Measurements from ENCODE around the gene PKIB.

The PKIB gene

GRCh38 chr6:122621638-122622037 is 11.4 kb downstream of the PKIB start:
- Histone ChIP-seq H2BK15ac (replicated peaks; ENCODE audit: low read depth) (no peak overlapping the region), H3K27me3 (ENCODE audit: insufficient read depth, low read length, poor library complexity) (no peaks in the 10 kb centered on the region), H3K4me3 (ENCODE audit: low read length) (no peak overlapping the region), H3K56ac (ENCODE audit: low read length) (no peak overlapping the region), H3K27ac (ENCODE audit: low read depth, low read length) (no peak overlapping the region), H3K79me1 (ENCODE audit: low read length) (no peaks in the 10 kb centered on the region), H2BK5ac (ENCODE audit: low read length) (no peak overlapping the region), H3K79me2 (ENCODE audit: control insufficient read depth, insufficient read depth, low read length) (no peaks in the 10 kb centered on the region), H3K4me1 (ENCODE audit: control insufficient read depth, low read depth, low read length) (no peaks in the 10 kb centered on the region), H2BK120ac (ENCODE audit: low read depth, low read length) (no peak overlapping the region), H2AK5ac (ENCODE audit: low read length) (no peak overlapping the region), H3K4me2 (ENCODE audit: low read length) (no peak overlapping the region), H3K9ac (ENCODE audit: low read length) (no peak overlapping the region), H3K18ac (ENCODE audit: low read length) (no peak overlapping the region), H3K4ac (ENCODE audit: low read depth, low read length) (no peak overlapping the region), H4K8ac (ENCODE audit: low read depth, low read length) (no peak overlapping the region), H3K23ac (ENCODE audit: low read length) (no peak overlapping the region), H3K36me3 (ENCODE audit: control insufficient read depth, insufficient read depth, low read length) (no peaks in the 10 kb centered on the region), H4K5ac (ENCODE audit: low read length) (no peak overlapping the region)
- WGBS (ENCODE audit: extremely low coverage, insufficient coverage, low lambda C conversion rate), result 100% methylated on average over 1 of the region's 2 CpGs
- DNase-seq, result no peak

- Histone ChIP-seq H2BK5ac (ENCODE audit: low read length) (no peak overlapping the region), H2BK15ac (replicated peaks; ENCODE audit: low read depth) (no peak overlapping the region), H3K23ac (ENCODE audit: low read length) (no peak overlapping the region), H4K8ac (ENCODE audit: low read depth, low read length) (no peak overlapping the region), H3K36me3 (ENCODE audit: control insufficient read depth, insufficient read depth, low read length) (no peaks in the 10 kb centered on the region), H2AK5ac (ENCODE audit: low read length) (no peak overlapping the region), H3K4me1 (ENCODE audit: control insufficient read depth, low read depth, low read length) (no peaks in the 10 kb centered on the region), H3K4me3 (ENCODE audit: low read length) (no peak overlapping the region), H3K4ac (ENCODE audit: low read depth, low read length) (no peak overlapping the region), H4K5ac (ENCODE audit: low read length) (no peak overlapping the region), H3K27ac (ENCODE audit: low read depth, low read length) (no peak overlapping the region), H3K9ac (ENCODE audit: low read length) (no peak overlapping the region), H3K4me2 (ENCODE audit: low read length) (no peak overlapping the region), H3K56ac (ENCODE audit: low read length) (no peak overlapping the region), H2BK120ac (ENCODE audit: low read depth, low read length) (no peak overlapping the region), H3K79me2 (ENCODE audit: control insufficient read depth, insufficient read depth, low read length) (no peaks in the 10 kb centered on the region), H3K18ac (ENCODE audit: low read length) (no peak overlapping the region), H3K79me1 (ENCODE audit: low read length) (no peaks in the 10 kb centered on the region), H3K27me3 (ENCODE audit: insufficient read depth, low read length, poor library complexity) (no peaks in the 10 kb centered on the region)
- no peak for DNase-seq
- WGBS (ENCODE audit: extremely low coverage, insufficient coverage, low lambda C conversion rate), result no CpG with 5 or more reads among the region's 4 CpGs
Measured at GRCh38 chr6:122622479-122622878, 12.3 kb downstream of the PKIB start.

- Histone ChIP-seq H3K56ac (ENCODE audit: low read length) (no peak overlapping the region), H3K79me1 (ENCODE audit: low read length) (no peaks in the 10 kb centered on the region), H2AK5ac (ENCODE audit: low read length) (no peak overlapping the region)
Measured at GRCh38 chr6:122623279-122623678, 13.1 kb downstream of the PKIB start.

GRCh38 chr6:122624853-122625252 is 14.6 kb downstream of the PKIB start:
- no CpG with 5 or more reads among the region's 2 CpGs for WGBS (ENCODE audit: extremely low coverage, insufficient coverage, low lambda C conversion rate)
- no peak overlapping the region for H2BK5ac ChIP-seq (ENCODE audit: low read length)
- H2AK5ac ChIP-seq (ENCODE audit: low read length), result no peak overlapping the region
- no peak for DNase-seq
- H3K79me2 ChIP-seq (ENCODE audit: control insufficient read depth, insufficient read depth, low read length), result no peaks in the 10 kb centered on the region
- no peak overlapping the region for H4K8ac ChIP-seq (ENCODE audit: low read depth, low read length)
- H3K23ac ChIP-seq (ENCODE audit: low read length), result no peak overlapping the region
- H3K4me1 ChIP-seq (ENCODE audit: control insufficient read depth, low read depth, low read length), result no peaks in the 10 kb centered on the region
- H3K4me2 ChIP-seq (ENCODE audit: low read length), result no peak overlapping the region
- H3K4ac ChIP-seq (ENCODE audit: low read depth, low read length), result no peak overlapping the region
- H2BK15ac ChIP-seq (replicated peaks; ENCODE audit: low read depth), result no peak overlapping the region
- no peaks in the 10 kb centered on the region for H3K36me3 ChIP-seq (ENCODE audit: control insufficient read depth, insufficient read depth, low read length)
- H3K18ac ChIP-seq (ENCODE audit: low read length), result no peak overlapping the region
- H2BK120ac ChIP-seq (ENCODE audit: low read depth, low read length), result no peak overlapping the region
- no peak overlapping the region for H3K9ac ChIP-seq (ENCODE audit: low read length)
- H3K27ac ChIP-seq (ENCODE audit: low read depth, low read length), result no peak overlapping the region
- H3K79me1 ChIP-seq (ENCODE audit: low read length), result no peaks in the 10 kb centered on the region
- no peak overlapping the region for H3K4me3 ChIP-seq (ENCODE audit: low read length)
- H3K27me3 ChIP-seq (ENCODE audit: insufficient read depth, low read length, poor library complexity), result no peaks in the 10 kb centered on the region
- H4K5ac ChIP-seq (ENCODE audit: low read length), result no peak overlapping the region
- no peak overlapping the region for H3K56ac ChIP-seq (ENCODE audit: low read length)

More at GRCh38 chr6:122623279-122623678, 13.1 kb downstream of the PKIB start:
- no peak overlapping the region for H2BK5ac ChIP-seq (ENCODE audit: low read length)
- no peak overlapping the region for H2BK15ac ChIP-seq (replicated peaks; ENCODE audit: low read depth)
- H3K9ac ChIP-seq (ENCODE audit: low read length), result no peak overlapping the region
- no peaks in the 10 kb centered on the region for H3K79me2 ChIP-seq (ENCODE audit: control insufficient read depth, insufficient read depth, low read length)
- H3K23ac ChIP-seq (ENCODE audit: low read length), result no peak overlapping the region
- no peak overlapping the region for H2BK120ac ChIP-seq (ENCODE audit: low read depth, low read length)
- no peak overlapping the region for H3K4me2 ChIP-seq (ENCODE audit: low read length)
- no peak overlapping the region for H3K18ac ChIP-seq (ENCODE audit: low read length)
- DNase-seq, result no peak
- H3K4ac ChIP-seq (ENCODE audit: low read depth, low read length), result no peak overlapping the region
- H4K5ac ChIP-seq (ENCODE audit: low read length), result no peak overlapping the region
- H3K27ac ChIP-seq (ENCODE audit: low read depth, low read length), result no peak overlapping the region
- no peaks in the 10 kb centered on the region for H3K27me3 ChIP-seq (ENCODE audit: insufficient read depth, low read length, poor library complexity)
- H3K4me1 ChIP-seq (ENCODE audit: control insufficient read depth, low read depth, low read length), result no peaks in the 10 kb centered on the region
- H3K36me3 ChIP-seq (ENCODE audit: control insufficient read depth, insufficient read depth, low read length), result no peaks in the 10 kb centered on the region
- H3K4me3 ChIP-seq (ENCODE audit: low read length), result no peak overlapping the region
- no peak overlapping the region for H4K8ac ChIP-seq (ENCODE audit: low read depth, low read length)

GRCh38 chr6:122628714-122629113 is 18.5 kb downstream of the PKIB start:
- Histone ChIP-seq H2AK5ac (ENCODE audit: low read length) (no peak overlapping the region), H4K5ac (ENCODE audit: low read length) (no peak overlapping the region), H2BK15ac (replicated peaks; ENCODE audit: low read depth) (no peak overlapping the region), H3K18ac (ENCODE audit: low read length) (no peak overlapping the region), H3K4me2 (ENCODE audit: low read length) (no peak overlapping the region), H3K4me3 (ENCODE audit: low read length) (no peak overlapping the region), H3K36me3 (ENCODE audit: control insufficient read depth, insufficient read depth, low read length) (no peaks in the 10 kb centered on the region), H3K4ac (ENCODE audit: low read depth, low read length) (no peak overlapping the region), H3K4me1 (ENCODE audit: control insufficient read depth, low read depth, low read length) (no peaks in the 10 kb centered on the region), H4K8ac (ENCODE audit: low read depth, low read length) (no peak overlapping the region), H3K56ac (ENCODE audit: low read length) (no peak overlapping the region), H3K79me1 (ENCODE audit: low read length) (no peaks in the 10 kb centered on the region), H3K27me3 (ENCODE audit: insufficient read depth, low read length, poor library complexity) (no peaks in the 10 kb centered on the region), H2BK5ac (ENCODE audit: low read length) (no peak overlapping the region), H3K27ac (ENCODE audit: low read depth, low read length) (no peak overlapping the region), H3K9ac (ENCODE audit: low read length) (no peak overlapping the region), H3K23ac (ENCODE audit: low read length) (no peak overlapping the region), H3K79me2 (ENCODE audit: control insufficient read depth, insufficient read depth, low read length) (no peaks in the 10 kb centered on the region), H2BK120ac (ENCODE audit: low read depth, low read length) (no peak overlapping the region)
- no CpG with 5 or more reads among the region's 1 CpG for WGBS (ENCODE audit: extremely low coverage, insufficient coverage, low lambda C conversion rate)
- no peak for DNase-seq

- Histone ChIP-seq H3K9ac (ENCODE audit: low read length) (no peak overlapping the region), H3K79me1 (ENCODE audit: low read length) (no peaks in the 10 kb centered on the region), H2BK15ac (replicated peaks; ENCODE audit: low read depth) (no peak overlapping the region), H3K23ac (ENCODE audit: low read length) (no peak overlapping the region), H4K5ac (ENCODE audit: low read length) (no peak overlapping the region), H2BK120ac (ENCODE audit: low read depth, low read length) (no peak overlapping the region), H3K18ac (ENCODE audit: low read length) (no peak overlapping the region), H3K27ac (ENCODE audit: low read depth, low read length) (no peak overlapping the region), H3K56ac (ENCODE audit: low read length) (no peak overlapping the region), H3K79me2 (ENCODE audit: control insufficient read depth, insufficient read depth, low read length) (no peaks in the 10 kb centered on the region), H3K4me2 (ENCODE audit: low read length) (no peak overlapping the region), H3K36me3 (ENCODE audit: control insufficient read depth, insufficient read depth, low read length) (no peaks in the 10 kb centered on the region), H2BK5ac (ENCODE audit: low read length) (no peak overlapping the region), H3K4me1 (ENCODE audit: control insufficient read depth, low read depth, low read length) (no peaks in the 10 kb centered on the region), H4K8ac (ENCODE audit: low read depth, low read length) (no peak overlapping the region), H3K4me3 (ENCODE audit: low read length) (no peak overlapping the region), H3K27me3 (ENCODE audit: insufficient read depth, low read length, poor library complexity) (no peaks in the 10 kb centered on the region), H2AK5ac (ENCODE audit: low read length) (no peak overlapping the region), H3K4ac (ENCODE audit: low read depth, low read length) (no peak overlapping the region)
- WGBS (ENCODE audit: extremely low coverage, insufficient coverage, low lambda C conversion rate), result no CpG with 5 or more reads among the region's 3 CpGs
- peak; percentile 25 for DNase-seq
Measured at GRCh38 chr6:122631571-122632249, 21.5 kb downstream of the PKIB start.

Data from mesendoderm (in vitro differentiated cells).